Astrocyte (in vitro differentiated cells and primary cell): ENCODE results near the gene DLGAP4. TPM values are rescaled to one million over a fixed set of nuclear protein-coding genes. Genes with fewer than 3 reads are reported as not detected.
"Not testable (repeated sequence)": the region's sequence is repeated elsewhere in the genome, so short reads cannot be mapped to it uniquely, and the experiment has no call there.

Source experiments
- DNase-seq: peaks from one replicate; pipeline ENCODE4 v3.0.0-alpha.2; 2010; ENCODE audit warnings: low read depth
- FAIRE-seq: peaks from 2 replicates; lab custom pipeline; 2011; peaks lifted over from hg19 to GRCh38; lab: Jason Lieb, UNC
- H2AFZ ChIP-seq: 2 replicates; pipeline ENCODE4 v1.6.0; 2012; ENCODE audit warnings: low read depth, low read length, inconsistent platforms
- H3K27ac ChIP-seq: 2 replicates; pipeline ENCODE4 v1.5.1; 2011; ENCODE audit warnings: low read depth, low read length, inconsistent platforms
- H3K27me3 ChIP-seq: 2 replicates; pipeline ENCODE4 v1.6.0; 2011; ENCODE audit warnings: low read length, inconsistent platforms; ENCODE audit not compliant: insufficient read depth
- H3K36me3 ChIP-seq: 2 replicates; pipeline ENCODE4 v1.5.1; 2011; ENCODE audit warnings: low read length, inconsistent platforms; ENCODE audit not compliant: insufficient read depth
- H3K4me1 ChIP-seq: 2 replicates; pipeline ENCODE4 v1.5.1; 2011; ENCODE audit warnings: low read length, inconsistent platforms; ENCODE audit not compliant: insufficient read depth
- H3K4me2 ChIP-seq: 2 replicates; pipeline ENCODE4 v1.6.0; 2012; ENCODE audit warnings: low read length, inconsistent platforms
- H3K4me3 ChIP-seq: 2 replicates; pipeline ENCODE4 v1.5.1; 2011; ENCODE audit warnings: low read depth, mild to moderate bottlenecking, low read length, inconsistent platforms; ENCODE audit not compliant: insufficient read depth
- H3K79me2 ChIP-seq: 2 replicates; pipeline ENCODE4 v1.6.0; 2012; ENCODE audit warnings: mild to moderate bottlenecking, low read length, inconsistent platforms; ENCODE audit not compliant: insufficient read depth
- H3K9ac ChIP-seq: 2 replicates; pipeline ENCODE4 v1.6.0; 2012; ENCODE audit warnings: mild to moderate bottlenecking, low read length, inconsistent platforms
- H3K9me3 ChIP-seq: 2 replicates; pipeline ENCODE4 v1.5.1; 2012; ENCODE audit warnings: low read depth, mild to moderate bottlenecking, low read length, inconsistent platforms; ENCODE audit not compliant: insufficient read depth
- H4K20me1 ChIP-seq: 2 replicates; pipeline ENCODE4 v1.6.0; 2012; ENCODE audit warnings: low read length, inconsistent platforms; ENCODE audit not compliant: insufficient read depth
- H3K27ac Mint-ChIP-seq: one replicate; pipeline ENCODE4 v1.8.0; 2021; ENCODE audit warnings: mild to moderate bottlenecking, mixed read lengths; ENCODE audit not compliant: unreplicated experiment
- H3K27me3 Mint-ChIP-seq: one replicate; pipeline ENCODE4 v1.8.0; 2021; ENCODE audit warnings: low read depth, mixed read lengths; ENCODE audit not compliant: unreplicated experiment
- H3K36me3 Mint-ChIP-seq: one replicate; pipeline ENCODE4 v1.8.0; 2021; ENCODE audit warnings: low read depth, mixed read lengths; ENCODE audit not compliant: unreplicated experiment
- H3K4me1 Mint-ChIP-seq: one replicate; pipeline ENCODE4 v1.8.0; 2021; ENCODE audit warnings: low read depth, mixed read lengths; ENCODE audit not compliant: unreplicated experiment
- H3K4me3 Mint-ChIP-seq: one replicate; pipeline ENCODE4 v1.8.0; 2021; ENCODE audit warnings: mild to moderate bottlenecking, moderate library complexity, mixed read lengths; ENCODE audit not compliant: unreplicated experiment
- H3K9me3 Mint-ChIP-seq: one replicate; pipeline ENCODE4 v1.8.0; 2021; ENCODE audit warnings: mild to moderate bottlenecking, mixed read lengths; ENCODE audit not compliant: unreplicated experiment
- EZH2 ChIP-seq: IDR thresholded peaks from 2 replicates; pipeline ENCODE4 v1.6.1; 2012; ENCODE audit warnings: mild to moderate bottlenecking, low read length, inconsistent platforms; ENCODE audit not compliant: insufficient read depth
- total RNA-seq: library from RNA; stranded (reverse); gene quantifications from 2 replicates; pipeline ENCODE4 v1.2.1, GENCODE V29; 2021
- TF ChIP-seq, protein P1 (sequence below): IDR thresholded peaks from 2 replicates; pipeline ENCODE4 v1.5.1; 2011; ENCODE audit warnings: low read depth, mild to moderate bottlenecking, inconsistent platforms, low read length, moderate library complexity; ENCODE audit not compliant: insufficient read depth

DLGAP4 gene
- total RNA-seq, 1 donor from 2014 or later: 135 TPM

DNA sequence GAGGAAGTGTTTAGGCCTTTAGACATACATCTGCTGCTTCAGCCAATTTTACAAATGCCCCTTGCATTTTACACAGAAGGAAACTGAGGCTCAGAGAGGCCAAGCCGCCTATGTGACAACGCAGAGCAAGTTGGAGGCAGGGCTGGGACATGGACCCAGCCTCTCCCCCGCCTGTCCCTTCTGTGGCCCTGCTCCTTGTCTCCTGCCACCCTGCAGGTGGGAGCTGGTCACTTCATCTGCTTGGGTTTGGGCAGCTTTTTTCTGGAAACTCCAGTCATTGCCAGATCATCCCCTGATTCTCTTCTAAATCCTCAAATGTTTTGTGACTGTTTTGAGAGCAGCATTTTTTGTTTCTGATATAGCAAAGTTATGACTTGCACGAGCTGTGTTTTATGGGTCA lies 68.9 kb downstream of the DLGAP4 start:
- no peaks in the 10 kb centered on the region for H3K36me3 Mint-ChIP-seq
- H3K9me3 Mint-ChIP-seq: no peaks in the 10 kb centered on the region
- H3K27ac ChIP-seq: no peak overlapping the region
- DNase-seq (no peak), FAIRE-seq (no peak)
- no peaks in the 10 kb centered on the region for H3K4me1 Mint-ChIP-seq
- H3K4me3 Mint-ChIP-seq: no peak overlapping the region
- no peak overlapping the region for H3K4me3 ChIP-seq
- peaks cover 10% of the 10 kb centered on the region for H3K27me3 ChIP-seq
- no peak for TF ChIP-seq EZH2
- TF ChIP-seq, protein P1, sequence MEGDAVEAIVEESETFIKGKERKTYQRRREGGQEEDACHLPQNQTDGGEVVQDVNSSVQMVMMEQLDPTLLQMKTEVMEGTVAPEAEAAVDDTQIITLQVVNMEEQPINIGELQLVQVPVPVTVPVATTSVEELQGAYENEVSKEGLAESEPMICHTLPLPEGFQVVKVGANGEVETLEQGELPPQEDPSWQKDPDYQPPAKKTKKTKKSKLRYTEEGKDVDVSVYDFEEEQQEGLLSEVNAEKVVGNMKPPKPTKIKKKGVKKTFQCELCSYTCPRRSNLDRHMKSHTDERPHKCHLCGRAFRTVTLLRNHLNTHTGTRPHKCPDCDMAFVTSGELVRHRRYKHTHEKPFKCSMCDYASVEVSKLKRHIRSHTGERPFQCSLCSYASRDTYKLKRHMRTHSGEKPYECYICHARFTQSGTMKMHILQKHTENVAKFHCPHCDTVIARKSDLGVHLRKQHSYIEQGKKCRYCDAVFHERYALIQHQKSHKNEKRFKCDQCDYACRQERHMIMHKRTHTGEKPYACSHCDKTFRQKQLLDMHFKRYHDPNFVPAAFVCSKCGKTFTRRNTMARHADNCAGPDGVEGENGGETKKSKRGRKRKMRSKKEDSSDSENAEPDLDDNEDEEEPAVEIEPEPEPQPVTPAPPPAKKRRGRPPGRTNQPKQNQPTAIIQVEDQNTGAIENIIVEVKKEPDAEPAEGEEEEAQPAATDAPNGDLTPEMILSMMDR: no peak
- no peaks in the 10 kb centered on the region for H3K36me3 ChIP-seq
- H3K79me2 ChIP-seq: no peaks in the 10 kb centered on the region
- no peaks in the 10 kb centered on the region for H3K9me3 ChIP-seq
- H3K4me2 ChIP-seq: no peak overlapping the region
- H3K4me1 ChIP-seq: no peaks in the 10 kb centered on the region
- no peak overlapping the region for H3K9ac ChIP-seq
- H3K27ac Mint-ChIP-seq: no peak overlapping the region
- H2AFZ ChIP-seq: no peak overlapping the region
- H4K20me1 ChIP-seq: no peaks in the 10 kb centered on the region
- H3K27me3 Mint-ChIP-seq: peaks cover 55% of the 10 kb centered on the region

DNA sequence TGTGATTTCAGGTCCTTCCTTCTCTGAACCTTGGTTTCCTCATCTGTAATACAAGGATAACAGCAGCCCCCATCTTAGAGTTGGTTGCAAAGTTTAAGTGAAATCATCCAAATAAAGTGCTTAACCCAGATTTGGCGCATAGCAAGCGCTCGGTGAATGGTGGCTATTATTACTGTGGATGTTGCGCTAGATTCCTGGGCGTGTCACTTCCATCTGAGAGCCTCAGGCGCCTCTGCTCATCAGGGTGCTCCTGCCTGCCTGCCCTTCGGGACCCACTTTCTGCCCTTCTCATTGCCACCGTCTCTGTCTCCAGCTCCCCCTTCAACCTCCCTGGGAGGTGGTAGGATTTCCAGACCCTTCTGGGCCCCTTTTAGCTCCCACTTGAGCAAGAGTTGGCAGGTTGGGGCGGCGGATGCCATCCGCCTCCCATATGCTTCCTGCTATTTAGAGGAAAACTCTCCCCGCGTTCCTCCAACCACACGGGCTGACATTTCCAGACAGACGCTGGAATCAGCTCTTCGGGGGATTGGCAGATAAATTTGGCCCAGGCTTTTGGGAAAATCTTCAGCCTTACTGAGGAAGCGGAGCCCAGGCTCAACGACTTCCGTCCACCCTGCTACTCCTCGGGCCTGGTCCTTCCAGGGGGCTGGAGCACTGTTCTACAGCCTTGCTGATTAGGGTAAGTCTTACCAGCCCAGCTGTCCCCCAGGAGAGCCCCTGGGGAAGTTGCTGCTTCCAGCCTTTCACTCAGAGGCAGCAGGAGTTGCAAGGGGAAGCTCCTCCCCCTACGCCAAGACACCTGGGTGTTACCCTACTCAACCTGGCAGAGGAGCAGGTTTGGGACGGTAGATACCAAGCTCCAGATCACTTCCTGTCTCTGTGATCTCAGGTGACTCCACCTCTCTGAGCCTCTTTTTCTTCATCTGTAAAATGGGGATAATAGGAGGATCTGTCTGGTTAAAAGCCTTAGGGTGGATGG lies 71.5 kb downstream of the DLGAP4 start:
- TF ChIP-seq, protein P1: no peak
- no peak for TF ChIP-seq EZH2
- H3K4me3 Mint-ChIP-seq: no peak overlapping the region
- H3K9me3 Mint-ChIP-seq: no peaks in the 10 kb centered on the region
- Histone ChIP-seq H3K4me1 (no peaks in the 10 kb centered on the region), H3K36me3 (no peaks in the 10 kb centered on the region), H3K27me3 (peaks cover 8% of the 10 kb centered on the region), H3K9ac (no peak overlapping the region), H4K20me1 (no peaks in the 10 kb centered on the region), H3K4me2 (no peak overlapping the region), H3K27ac (no peak overlapping the region), H3K9me3 (no peaks in the 10 kb centered on the region), H3K4me3 (no peak overlapping the region), H2AFZ (no peak overlapping the region), H3K79me2 (no peaks in the 10 kb centered on the region)
- no peak for DNase-seq
- peaks cover 54% of the 10 kb centered on the region for H3K27me3 Mint-ChIP-seq
- no peak for FAIRE-seq
- no peaks in the 10 kb centered on the region for H3K36me3 Mint-ChIP-seq
- H3K27ac Mint-ChIP-seq: peak overlapping the region; percentile 34
- no peaks in the 10 kb centered on the region for H3K4me1 Mint-ChIP-seq

DNA sequence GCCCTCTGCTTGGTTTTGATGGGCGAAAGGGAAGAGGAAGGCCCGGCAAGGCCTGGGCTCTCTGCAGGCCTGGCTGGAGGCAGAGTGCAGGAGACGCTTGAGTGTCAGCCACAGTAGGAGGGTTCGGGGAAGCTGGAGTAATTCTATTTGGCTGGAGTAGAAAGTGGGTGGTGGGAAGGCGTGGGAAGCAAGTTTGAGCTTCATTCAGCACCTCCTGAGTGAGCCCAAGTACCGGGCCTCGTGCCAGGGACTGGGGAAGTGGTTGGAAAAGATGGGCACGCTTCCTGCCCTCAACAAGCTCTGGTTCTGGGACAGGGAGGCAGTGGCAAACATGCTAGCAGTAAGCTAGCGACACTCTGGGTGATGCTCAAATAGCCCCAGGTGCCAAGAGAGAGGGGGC lies 72.5 kb downstream of the DLGAP4 start:
- no peak for DNase-seq
- Histone ChIP-seq H2AFZ (no peak overlapping the region), H4K20me1 (no peaks in the 10 kb centered on the region), H3K9ac (no peak overlapping the region), H3K27me3 (peaks cover 7% of the 10 kb centered on the region), H3K79me2 (no peaks in the 10 kb centered on the region), H3K36me3 (no peaks in the 10 kb centered on the region), H3K27ac (no peak overlapping the region), H3K4me1 (no peaks in the 10 kb centered on the region), H3K4me3 (no peak overlapping the region), H3K9me3 (no peaks in the 10 kb centered on the region), H3K4me2 (no peak overlapping the region)
- no peak for FAIRE-seq
- Mint-ChIP-seq H3K4me1 (no peaks in the 10 kb centered on the region), H3K27me3 (peaks cover 48% of the 10 kb centered on the region), H3K4me3 (no peak overlapping the region), H3K9me3 (no peaks in the 10 kb centered on the region), H3K36me3 (no peaks in the 10 kb centered on the region), H3K27ac (no peak overlapping the region)
- no peak for TF ChIP-seq EZH2
- TF ChIP-seq, protein P1: no peak

DNA sequence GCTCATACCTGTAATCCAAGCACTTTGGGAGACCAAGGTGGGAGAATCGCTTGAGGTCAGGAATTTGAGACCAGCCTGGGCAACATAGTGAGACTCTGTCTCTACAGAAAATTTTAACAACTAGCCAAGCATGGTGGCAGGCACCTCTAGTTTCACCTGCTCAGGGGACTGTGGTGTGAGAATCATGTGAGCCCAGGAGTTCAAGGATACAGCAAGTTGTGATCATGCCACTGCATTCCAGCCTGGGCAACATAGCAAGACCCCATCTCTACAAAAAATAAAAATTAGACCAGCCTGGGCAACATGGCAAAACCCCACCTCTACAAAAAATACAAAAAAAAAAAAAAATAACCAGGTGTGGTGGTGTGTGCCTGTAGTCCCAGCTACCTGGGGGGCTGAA lies 73.8 kb downstream of the DLGAP4 start:
- not testable (repeated sequence) for H3K9me3 Mint-ChIP-seq, H3K9me3 ChIP-seq, FAIRE-seq, H3K4me1 Mint-ChIP-seq, H3K4me3 ChIP-seq, H3K27me3 ChIP-seq, H2AFZ ChIP-seq, H3K36me3 ChIP-seq, H4K20me1 ChIP-seq, H3K4me1 ChIP-seq, H3K27ac ChIP-seq, H3K4me2 ChIP-seq, H3K9ac ChIP-seq, H3K79me2 ChIP-seq, DNase-seq, H3K4me3 Mint-ChIP-seq, H3K27ac Mint-ChIP-seq, H3K36me3 Mint-ChIP-seq
- H3K27me3 Mint-ChIP-seq: peaks cover 52% of the 10 kb centered on the region
